OCI-LY7 (cell line): ENCODE data around the gene AXIN2. TPM values are rescaled to one million over a fixed set of nuclear protein-coding genes. Genes with fewer than 3 reads are reported as not detected.

Experiments used
- BruUV-seq: library from RNA; stranded (reverse); fragments of 400-500 nt; replicated peaks from 2 replicates; lab custom pipeline; 2021; lab: Mats Ljungman, UMichigan
- CTCF ChIA-PET: fragments of 300-600 bp; sonication (Branson Sonifier 250); formaldehyde crosslinking; loops from one replicate; lab custom pipeline; 2022; ENCODE audit warnings: antibody characterized with exemption; ENCODE audit not compliant: unreplicated experiment; lab: Charles Lee
- POLR2A ChIA-PET: fragments of 300-600 bp; sonication (Branson Sonifier 250); formaldehyde crosslinking; loops from one replicate; lab custom pipeline; 2022; ENCODE audit warnings: antibody characterized with exemption; lab: Charles Lee
- DNase-seq: peaks from one replicate; pipeline ENCODE4 v3.0.0-alpha.2; 2015; ENCODE audit warnings: low spot score
- H2AFZ ChIP-seq: fragments of 200-600 bp; sonication (generic), shearing (Covaris generic); 2 replicates; pipeline ENCODE4 v1.6.1; 2014; ENCODE audit warnings: mild to moderate bottlenecking, antibody characterized with exemption, low read length, moderate library complexity
- H3K27ac ChIP-seq: fragments of 200-600 bp; sonication (generic); 2 replicates; pipeline ENCODE4 v1.5.1; 2014; ENCODE audit warnings: mixed run types, low read depth, mild to moderate bottlenecking, moderate library complexity, low read length, inconsistent platforms; ENCODE audit not compliant: poor library complexity, severe bottlenecking
- H3K36me3 ChIP-seq: fragments of 200-600 bp; sonication (generic); 2 replicates; pipeline ENCODE4 v1.6.1; 2014; ENCODE audit warnings: mild to moderate bottlenecking, antibody characterized with exemption, low read length, moderate library complexity, mixed read lengths; ENCODE audit not compliant: insufficient read depth
- H3K4me1 ChIP-seq: fragments of 200-600 bp; sonication (generic); 2 replicates; pipeline ENCODE4 v1.5.1; 2014; ENCODE audit warnings: mild to moderate bottlenecking, low read length; ENCODE audit not compliant: insufficient read depth, poor library complexity, severe bottlenecking
- H3K4me2 ChIP-seq: fragments of 200-600 bp; sonication (generic); 2 replicates; pipeline ENCODE4 v1.6.1; 2014; ENCODE audit warnings: mild to moderate bottlenecking, low read length
- H3K4me3 ChIP-seq: fragments of 200-600 bp; sonication (generic); 2 replicates; pipeline ENCODE4 v1.5.1; 2014; ENCODE audit warnings: mild to moderate bottlenecking, low read depth, low read length; ENCODE audit not compliant: poor library complexity, severe bottlenecking
- H3K79me2 ChIP-seq: fragments of 200-600 bp; sonication (generic); 2 replicates; pipeline ENCODE4 v1.6.1; 2016; ENCODE audit warnings: low read depth, mild to moderate bottlenecking, low read length, moderate library complexity, mixed read lengths; ENCODE audit not compliant: insufficient read depth
- H3K9me2 ChIP-seq: fragments of 200-600 bp; sonication (generic); 2 replicates; pipeline ENCODE4 v1.6.1; 2016; ENCODE audit warnings: mild to moderate bottlenecking, low read length, mixed read lengths; ENCODE audit not compliant: insufficient read depth
- H3K9me3 ChIP-seq: fragments of 200-600 bp; sonication (generic); 2 replicates; pipeline ENCODE4 v1.6.1; 2014; ENCODE audit warnings: mild to moderate bottlenecking, mixed run types, low read length, mixed read lengths
- H4K20me1 ChIP-seq: fragments of 200-600 bp; sonication (generic); 2 replicates; pipeline ENCODE4 v1.6.1; 2014; ENCODE audit warnings: mild to moderate bottlenecking, antibody characterized with exemption, low read length, moderate library complexity, mixed read lengths; ENCODE audit not compliant: insufficient read depth
- EZH2phosphoT487 ChIP-seq: fragments of 200-600 bp; sonication (generic); IDR thresholded peaks from 2 replicates; pipeline ENCODE4 v1.6.1; 2018; ENCODE audit warnings: low read depth, borderline replicate concordance, mild to moderate bottlenecking, mixed run types, antibody characterized with exemption, low read length, moderate library complexity, mixed read lengths
- intact Hi-C: fragments of 100-400 bp; cut with micrococcal nuclease; formaldehyde crosslinking; loops from one replicate; pipeline ENCODE4 v1.10.0; 2022; ENCODE audit not compliant: unreplicated experiment
- total RNA-seq, 2 experiments: library from RNA; depleted of rRNA in 1 of 2; stranded (reverse); fragments of >200 nt in 1 of 2; shearing (Covaris generic) in 1 of 2; gene quantifications; 2 replicates each; pipeline ENCODE4 v1.2.3, GENCODE V29; 2014 to 2022
- TF ChIP-seq, protein P1 (sequence below): fragments of 200-600 bp; sonication (generic); conservative IDR thresholded peaks from 2 replicates; pipeline ENCODE4 v1.5.1; 2014; ENCODE audit warnings: mild to moderate bottlenecking, antibody characterized with exemption, low read length, moderate library complexity, mixed read lengths

Gene AXIN2
- total RNA-seq, 2 experiments from 2014 or later, result 8.5 TPM

DNA sequence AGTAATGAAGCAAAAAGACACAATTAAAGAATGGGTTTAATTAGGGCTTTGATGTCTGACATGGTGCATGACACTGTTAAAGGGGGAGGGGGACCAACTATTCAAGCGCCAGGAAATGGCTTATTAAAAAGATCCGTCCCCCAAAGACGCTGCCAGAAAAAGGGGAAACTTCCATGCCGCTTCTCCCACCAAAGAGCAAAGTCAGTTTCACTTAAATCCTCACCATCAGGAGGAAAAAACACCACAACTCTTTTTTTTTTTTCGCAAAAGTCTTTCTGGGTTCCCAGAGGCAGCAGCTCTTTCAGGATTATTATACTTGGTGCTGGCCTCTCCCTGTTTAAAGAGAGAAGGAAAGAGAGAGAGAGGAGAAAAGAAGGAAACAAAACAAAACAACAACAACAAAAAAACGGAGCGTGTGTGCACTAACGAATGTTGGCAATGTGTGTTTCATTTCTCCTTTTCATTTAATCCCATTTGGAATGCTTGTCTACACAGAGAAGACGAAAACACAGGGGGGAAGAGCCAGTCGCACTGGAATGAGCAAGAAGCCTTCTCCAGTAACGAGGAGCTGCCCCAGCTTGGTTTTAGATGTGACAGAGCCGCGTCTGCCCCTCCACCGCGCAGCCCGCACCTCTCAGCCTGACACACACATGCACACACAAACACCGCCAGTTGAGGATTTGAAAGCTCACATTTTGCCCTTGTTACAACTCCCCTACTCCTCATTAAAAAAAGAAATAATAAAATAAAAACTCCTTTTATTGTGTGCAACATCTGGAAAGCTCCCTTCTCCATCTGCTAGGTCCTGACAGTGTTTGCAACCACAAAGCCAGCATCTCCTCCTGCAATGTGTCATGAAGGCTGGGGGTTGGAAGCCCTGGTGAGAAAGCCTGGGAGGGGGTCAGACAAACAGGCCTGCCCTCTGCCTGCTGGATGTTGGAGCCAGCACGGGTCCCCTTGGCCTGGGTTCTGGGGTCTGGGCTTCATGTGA, 32.7 kb upstream of the AXIN2 start:
- H3K9me3 ChIP-seq, result no peaks in the 10 kb centered on the region
- H4K20me1 ChIP-seq, result no peaks in the 10 kb centered on the region
- no peak for TF ChIP-seq EZH2phosphoT487
- TF ChIP-seq, protein P1, sequence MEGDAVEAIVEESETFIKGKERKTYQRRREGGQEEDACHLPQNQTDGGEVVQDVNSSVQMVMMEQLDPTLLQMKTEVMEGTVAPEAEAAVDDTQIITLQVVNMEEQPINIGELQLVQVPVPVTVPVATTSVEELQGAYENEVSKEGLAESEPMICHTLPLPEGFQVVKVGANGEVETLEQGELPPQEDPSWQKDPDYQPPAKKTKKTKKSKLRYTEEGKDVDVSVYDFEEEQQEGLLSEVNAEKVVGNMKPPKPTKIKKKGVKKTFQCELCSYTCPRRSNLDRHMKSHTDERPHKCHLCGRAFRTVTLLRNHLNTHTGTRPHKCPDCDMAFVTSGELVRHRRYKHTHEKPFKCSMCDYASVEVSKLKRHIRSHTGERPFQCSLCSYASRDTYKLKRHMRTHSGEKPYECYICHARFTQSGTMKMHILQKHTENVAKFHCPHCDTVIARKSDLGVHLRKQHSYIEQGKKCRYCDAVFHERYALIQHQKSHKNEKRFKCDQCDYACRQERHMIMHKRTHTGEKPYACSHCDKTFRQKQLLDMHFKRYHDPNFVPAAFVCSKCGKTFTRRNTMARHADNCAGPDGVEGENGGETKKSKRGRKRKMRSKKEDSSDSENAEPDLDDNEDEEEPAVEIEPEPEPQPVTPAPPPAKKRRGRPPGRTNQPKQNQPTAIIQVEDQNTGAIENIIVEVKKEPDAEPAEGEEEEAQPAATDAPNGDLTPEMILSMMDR, result no peak
- 0 out of 2 replicates have a peak overlapping the region, but pooled peaks have one; percentile 24 for H2AFZ ChIP-seq
- no peak for DNase-seq
- 0 out of 2 replicates have a peak overlapping the region, but pooled peaks have one; percentile 8 for H3K4me2 ChIP-seq
- BruUV-seq, result no TSS peak
- intact Hi-C loops, result no loop called here
- POLR2A ChIA-PET, result no interaction called here
- H3K79me2 ChIP-seq, result no peaks in the 10 kb centered on the region
- no peaks in the 10 kb centered on the region for H3K36me3 ChIP-seq
- no peak overlapping the region for H3K27ac ChIP-seq
- no peak overlapping the region for H3K4me3 ChIP-seq
- H3K4me1 ChIP-seq, result no peaks in the 10 kb centered on the region
- no peaks in the 10 kb centered on the region for H3K9me2 ChIP-seq
- CTCF ChIA-PET, result no interaction called here

DNA sequence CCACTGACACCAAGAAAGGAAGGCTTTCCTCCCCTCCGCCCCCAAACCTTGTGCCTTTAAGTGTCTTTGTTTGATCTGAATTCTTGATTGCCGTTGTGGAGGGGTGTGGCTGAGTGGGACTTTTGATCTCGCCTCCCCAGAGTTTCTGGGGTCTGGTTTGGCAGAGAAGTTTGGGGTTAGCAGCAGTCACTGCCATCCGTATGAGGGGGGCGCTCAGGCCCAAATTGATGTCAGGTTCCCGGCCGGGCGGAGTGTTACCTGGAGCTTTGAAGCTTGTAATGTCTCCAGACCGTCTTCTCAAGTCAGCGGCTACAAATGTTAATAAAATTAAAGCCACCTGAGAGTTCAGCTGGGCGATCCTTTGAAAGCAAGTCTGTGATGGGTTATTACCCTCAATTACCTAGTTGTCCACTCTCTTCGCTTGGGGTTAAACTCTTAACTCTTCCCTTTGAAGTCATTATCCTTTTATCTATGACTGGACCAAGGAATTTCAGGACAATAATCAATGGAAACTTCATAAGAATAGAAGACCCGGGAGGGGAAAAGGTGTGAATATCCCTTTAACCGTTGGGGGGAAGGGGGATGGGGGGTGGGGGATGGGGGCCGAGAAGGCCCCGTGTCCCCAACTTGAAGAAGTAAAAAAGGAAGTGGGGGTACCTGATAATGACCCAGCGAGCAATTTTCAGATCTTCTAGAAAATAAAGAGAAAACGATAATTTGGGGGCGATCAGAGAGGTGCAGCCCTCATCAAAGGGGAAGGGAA, 31.8 kb upstream of the AXIN2 start:
- Histone ChIP-seq H2AFZ (no peak overlapping the region), H3K4me3 (no peak overlapping the region)
- CTCF ChIA-PET, result no interaction called here

More for the DNA sequence above, 31.8 kb upstream of the AXIN2 start:
- no TSS peak for BruUV-seq
- no peaks in the 10 kb centered on the region for H3K9me3 ChIP-seq
- H3K27ac ChIP-seq, result no peak overlapping the region
- H3K36me3 ChIP-seq, result no peaks in the 10 kb centered on the region
- POLR2A ChIA-PET, result no interaction called here
- no peaks in the 10 kb centered on the region for H3K4me1 ChIP-seq
- H4K20me1 ChIP-seq, result no peaks in the 10 kb centered on the region
- TF ChIP-seq, protein P1, result no peak
- TF ChIP-seq EZH2phosphoT487, result no peak
- H3K79me2 ChIP-seq, result no peaks in the 10 kb centered on the region
- no peak for DNase-seq
- H3K9me2 ChIP-seq, result no peaks in the 10 kb centered on the region
- H3K4me2 ChIP-seq, result 0 out of 2 replicates have a peak overlapping the region, but pooled peaks have one; percentile 8
- intact Hi-C loops, result no loop called here
